Measurements from ENCODE around the gene ATG7.

DNA sequence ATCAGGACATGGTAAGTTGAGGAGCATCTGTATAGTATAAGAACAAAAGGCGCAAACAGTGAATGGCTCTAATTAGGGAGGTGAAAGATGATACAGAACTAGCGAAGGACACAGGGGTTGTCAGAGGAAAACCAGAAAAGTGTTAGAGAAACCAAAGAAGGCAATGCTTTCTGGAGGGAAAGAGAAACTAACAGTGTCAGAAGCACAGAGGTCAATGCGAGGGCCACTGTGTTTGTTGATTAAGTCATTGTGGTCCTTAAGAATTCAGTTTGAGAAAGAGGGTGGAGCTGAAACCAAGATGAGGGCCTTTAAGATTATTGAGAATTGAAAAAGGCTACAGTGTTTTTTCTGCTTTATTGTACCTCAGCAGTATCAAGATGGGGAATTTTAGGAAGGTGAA lies 28.8 kb downstream of the ATG7 start:
- TF ChIP-seq, protein P1, sequence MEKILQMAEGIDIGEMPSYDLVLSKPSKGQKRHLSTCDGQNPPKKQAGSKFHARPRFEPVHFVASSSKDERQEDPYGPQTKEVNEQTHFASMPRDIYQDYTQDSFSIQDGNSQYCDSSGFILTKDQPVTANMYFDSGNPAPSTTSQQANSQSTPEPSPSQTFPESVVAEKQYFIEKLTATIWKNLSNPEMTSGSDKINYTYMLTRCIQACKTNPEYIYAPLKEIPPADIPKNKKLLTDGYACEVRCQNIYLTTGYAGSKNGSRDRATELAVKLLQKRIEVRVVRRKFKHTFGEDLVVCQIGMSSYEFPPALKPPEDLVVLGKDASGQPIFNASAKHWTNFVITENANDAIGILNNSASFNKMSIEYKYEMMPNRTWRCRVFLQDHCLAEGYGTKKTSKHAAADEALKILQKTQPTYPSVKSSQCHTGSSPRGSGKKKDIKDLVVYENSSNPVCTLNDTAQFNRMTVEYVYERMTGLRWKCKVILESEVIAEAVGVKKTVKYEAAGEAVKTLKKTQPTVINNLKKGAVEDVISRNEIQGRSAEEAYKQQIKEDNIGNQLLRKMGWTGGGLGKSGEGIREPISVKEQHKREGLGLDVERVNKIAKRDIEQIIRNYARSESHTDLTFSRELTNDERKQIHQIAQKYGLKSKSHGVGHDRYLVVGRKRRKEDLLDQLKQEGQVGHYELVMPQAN (conservative IDR thresholded peaks at IDR 0.05), result no peak
- TF ChIP-seq BHLHE40 (IDR thresholded peaks at IDR 0.05; ENCODE audit: borderline replicate concordance in 1 of 2, low read depth in 2 of 2, low read length in 1 of 2), result no peak
- TF ChIP-seq NBN (IDR thresholded peaks at IDR 0.05), result peak; percentile 67
- TF ChIP-seq JUNB (IDR thresholded peaks at IDR 0.05), result no peak
- TF ChIP-seq, protein P2, sequence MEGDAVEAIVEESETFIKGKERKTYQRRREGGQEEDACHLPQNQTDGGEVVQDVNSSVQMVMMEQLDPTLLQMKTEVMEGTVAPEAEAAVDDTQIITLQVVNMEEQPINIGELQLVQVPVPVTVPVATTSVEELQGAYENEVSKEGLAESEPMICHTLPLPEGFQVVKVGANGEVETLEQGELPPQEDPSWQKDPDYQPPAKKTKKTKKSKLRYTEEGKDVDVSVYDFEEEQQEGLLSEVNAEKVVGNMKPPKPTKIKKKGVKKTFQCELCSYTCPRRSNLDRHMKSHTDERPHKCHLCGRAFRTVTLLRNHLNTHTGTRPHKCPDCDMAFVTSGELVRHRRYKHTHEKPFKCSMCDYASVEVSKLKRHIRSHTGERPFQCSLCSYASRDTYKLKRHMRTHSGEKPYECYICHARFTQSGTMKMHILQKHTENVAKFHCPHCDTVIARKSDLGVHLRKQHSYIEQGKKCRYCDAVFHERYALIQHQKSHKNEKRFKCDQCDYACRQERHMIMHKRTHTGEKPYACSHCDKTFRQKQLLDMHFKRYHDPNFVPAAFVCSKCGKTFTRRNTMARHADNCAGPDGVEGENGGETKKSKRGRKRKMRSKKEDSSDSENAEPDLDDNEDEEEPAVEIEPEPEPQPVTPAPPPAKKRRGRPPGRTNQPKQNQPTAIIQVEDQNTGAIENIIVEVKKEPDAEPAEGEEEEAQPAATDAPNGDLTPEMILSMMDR (IDR thresholded peaks at IDR 0.05 in 2 of 3, conservative IDR thresholded peaks at IDR 0.05 in 1 of 3; ENCODE audit: control insufficient read depth in 2 of 3, extremely low read depth in 1 of 3, insufficient read depth in 1 of 3, low read depth in 3 of 3, low read length in 3 of 3), result no peak
- TF ChIP-seq RCOR1 (conservative IDR thresholded peaks at IDR 0.05; ENCODE audit: low read depth, low read length), result no peak
- no peak for TF ChIP-seq SUZ12 (IDR thresholded peaks at IDR 0.05; ENCODE audit: unreplicated experiment)
- no peak for TF ChIP-seq EZH2 (IDR thresholded peaks at IDR 0.05; ENCODE audit: borderline replicate concordance, control insufficient read depth, low read depth, low read length)
- TF ChIP-seq CREB1 (IDR thresholded peaks at IDR 0.05; ENCODE audit: low read depth), result no peak
- TF ChIP-seq CEBPB (IDR thresholded peaks at IDR 0.05; ENCODE audit: borderline replicate concordance in 1 of 2, low read depth in 2 of 2, low read length in 2 of 2), result no peak
- TF ChIP-seq, protein P3, sequence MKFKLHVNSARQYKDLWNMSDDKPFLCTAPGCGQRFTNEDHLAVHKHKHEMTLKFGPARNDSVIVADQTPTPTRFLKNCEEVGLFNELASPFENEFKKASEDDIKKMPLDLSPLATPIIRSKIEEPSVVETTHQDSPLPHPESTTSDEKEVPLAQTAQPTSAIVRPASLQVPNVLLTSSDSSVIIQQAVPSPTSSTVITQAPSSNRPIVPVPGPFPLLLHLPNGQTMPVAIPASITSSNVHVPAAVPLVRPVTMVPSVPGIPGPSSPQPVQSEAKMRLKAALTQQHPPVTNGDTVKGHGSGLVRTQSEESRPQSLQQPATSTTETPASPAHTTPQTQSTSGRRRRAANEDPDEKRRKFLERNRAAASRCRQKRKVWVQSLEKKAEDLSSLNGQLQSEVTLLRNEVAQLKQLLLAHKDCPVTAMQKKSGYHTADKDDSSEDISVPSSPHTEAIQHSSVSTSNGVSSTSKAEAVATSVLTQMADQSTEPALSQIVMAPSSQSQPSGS (IDR thresholded peaks at IDR 0.05; ENCODE audit: low read length), result no peak
- no peak for TF ChIP-seq LARP7 (IDR thresholded peaks at IDR 0.05)
- TF ChIP-seq POLR2AphosphoS5 (IDR thresholded peaks at IDR 0.05; ENCODE audit: low read length), result no peak
- no peak for TF ChIP-seq DPF2 (IDR thresholded peaks at IDR 0.05)
